GM19468 (cell line): ENCODE data around the gene CASP4.
"Not testable (repeated sequence)": the region's sequence is repeated elsewhere in the genome, so short reads cannot be mapped to it uniquely, and the experiment has no call there.

Experiments used
- ATAC-seq: cut with Tn5 transposase; IDR thresholded peaks from one replicate; pipeline ENCODE4 v1.9.1; 2021; ENCODE audit warnings: mild to moderate bottlenecking, moderate library complexity, moderate number of reproducible peaks; ENCODE audit not compliant: unreplicated experiment; ENCODE audit errors: extremely low read depth

CASP4 gene

GRCh38 chr11:104968355-104968855, at the start of gene CASP4:
CASP4 (minus strand) TSS chr11:104968574; CDS start chr11:104968525, 49 bp downstream.
- no peak for ATAC-seq

- no peak for ATAC-seq
These were observed 39.1 kb upstream of the CASP4 start for GRCh38 chr11:105007463-105007862.

- no peak for ATAC-seq
These were observed 37.1 kb upstream of the CASP4 start for GRCh38 chr11:105005451-105005845.

GRCh38 chr11:105004021-105004420, 35.6 kb upstream of the CASP4 start:
- ATAC-seq, result no peak

- no peak for ATAC-seq
These were observed 34.8 kb upstream of the CASP4 start for GRCh38 chr11:105003151-105003550.

- peak; percentile 86 for ATAC-seq
These were observed 32.4 kb upstream of the CASP4 start for GRCh38 chr11:105000797-105001196.

- ATAC-seq, result no peak
These were observed 31.8 kb upstream of the CASP4 start for GRCh38 chr11:105000167-105000566.

- no peak for ATAC-seq
These were observed 31.3 kb upstream of the CASP4 start for GRCh38 chr11:104999721-105000120.

GRCh38 chr11:104997288-104997687, 28.9 kb upstream of the CASP4 start:
- no peak for ATAC-seq

- ATAC-seq, result no peak
These were observed 26.6 kb upstream of the CASP4 start for GRCh38 chr11:104995001-104995408.

- no peak for ATAC-seq
These were observed 24.4 kb upstream of the CASP4 start for GRCh38 chr11:104992781-104993180.

GRCh38 chr11:104991994-104992393, 23.6 kb upstream of the CASP4 start:
- no peak for ATAC-seq

- ATAC-seq, result no peak
These were observed 16.4 kb upstream of the CASP4 start for GRCh38 chr11:104984808-104985207.

GRCh38 chr11:104979839-104980238, 11.5 kb upstream of the CASP4 start:
- ATAC-seq, result no peak

- no peak for ATAC-seq
These were observed 5.2 kb upstream of the CASP4 start for GRCh38 chr11:104973616-104974015.

- not testable (repeated sequence) for ATAC-seq
These were observed 4.5 kb upstream of the CASP4 start for GRCh38 chr11:104972924-104973323.

GRCh38 chr11:104970756-104971155, 2.4 kb upstream of the CASP4 start:
- ATAC-seq, result no peak

GRCh38 chr11:104968856-104969776, 742 bp upstream of the CASP4 start:
- no peak for ATAC-seq

- ATAC-seq, result no peak
These were observed 630 bp downstream of the CASP4 start for GRCh38 chr11:104967534-104968354.

- no peak for ATAC-seq
These were observed 2.6 kb downstream of the CASP4 start for GRCh38 chr11:104965735-104966134.

- no peak for ATAC-seq
These were observed 4.1 kb downstream of the CASP4 start for GRCh38 chr11:104964247-104964646.
